Ovary (tissue), 3 donors: ENCODE results near the gene DUSP7.

Experiments used
- CTCF ChIP-seq, 3 donors: fragments of 450-650 bp in 2 of 3; fragments of 200-600 bp in 1 of 3; IDR thresholded peaks; one replicate each; pipeline versions ENCODE4 v1.5.1 to v1.8.0; 2016 to 2022; ENCODE audit warnings: antibody characterized with exemption in 3 of 3, mild to moderate bottlenecking in 1 of 3
- EP300 ChIP-seq: sonication (generic); formaldehyde crosslinking; IDR thresholded peaks from one replicate; pipeline ENCODE4 v1.6.1; 2017; ENCODE audit warnings: antibody characterized with exemption
- POLR2A ChIP-seq: fragments of 450-650 bp; IDR thresholded peaks from one replicate; pipeline ENCODE4 v1.6.1; 2017; ENCODE audit warnings: antibody characterized with exemption, mild to moderate bottlenecking, moderate library complexity
- donor health status: DM: no; HTN: no; CAD: no.

- TF ChIP-seq CTCF (IDR thresholded peaks at IDR 0.05): no peak
- no peak for TF ChIP-seq POLR2A
- no peak for TF ChIP-seq EP300
These were observed 35.9 kb upstream of the DUSP7 start for GRCh38 chr3:52092271-52092660.
